Stimulated activated CD4-positive, alpha-beta T cell treated with anti-CD3 and anti-CD28 coated beads, TNF-alpha, amount 100 ng/mL, for 48 hours (primary cell): ENCODE measurements around the gene PRDM1.
"Not testable (repeated sequence)": the region's sequence is repeated elsewhere in the genome, so short reads cannot be mapped to it uniquely, and the experiment has no call there.

Source experiments
- DNase-seq, 3 donors: peaks; one replicate each; pipeline ENCODE4 v3.0.0-alpha.2; 2020; ENCODE audit warnings: low read depth in 3 of 3

The PRDM1 gene

DNA sequence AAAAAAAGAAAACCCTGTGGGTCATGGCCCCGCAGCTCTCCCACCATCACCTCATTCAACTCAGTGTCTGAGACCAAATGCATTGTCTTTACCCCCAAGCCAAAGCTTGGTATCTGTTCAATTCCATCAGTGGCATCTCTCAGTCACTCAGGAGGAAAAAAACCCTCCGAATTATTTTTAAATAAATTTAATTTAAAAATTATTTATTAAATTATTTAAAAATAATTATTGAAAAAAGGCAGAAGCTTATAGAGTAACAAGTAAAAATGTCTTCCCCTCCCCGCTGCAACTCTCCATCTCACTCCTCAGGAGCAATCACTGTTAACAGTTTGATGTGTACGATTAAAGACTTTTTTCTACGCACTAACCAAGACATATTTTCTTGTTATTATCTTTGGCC, 50.7 kb downstream of the PRDM1 start:
- DNase-seq = no peak

DNA sequence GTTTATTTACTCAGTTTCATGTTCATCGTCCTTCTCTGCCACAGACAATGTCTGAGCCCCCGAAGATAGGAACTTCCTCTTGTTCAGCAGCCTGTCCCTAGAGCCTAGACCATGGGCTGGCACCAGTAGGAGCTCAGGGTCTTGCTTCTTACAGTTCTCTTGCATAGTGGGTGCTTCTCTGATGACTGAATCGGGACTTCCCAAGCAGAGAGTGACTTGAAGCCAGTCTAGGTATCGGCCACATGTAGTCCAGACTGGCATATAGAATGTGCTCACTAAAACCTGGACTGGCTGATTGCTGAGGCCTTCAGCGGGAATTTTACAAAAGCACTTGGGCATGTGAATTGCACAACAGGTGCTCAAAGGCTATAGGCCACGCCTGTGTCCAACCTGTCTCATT, 52.0 kb downstream of the PRDM1 start:
- DNase-seq = no peak

DNA sequence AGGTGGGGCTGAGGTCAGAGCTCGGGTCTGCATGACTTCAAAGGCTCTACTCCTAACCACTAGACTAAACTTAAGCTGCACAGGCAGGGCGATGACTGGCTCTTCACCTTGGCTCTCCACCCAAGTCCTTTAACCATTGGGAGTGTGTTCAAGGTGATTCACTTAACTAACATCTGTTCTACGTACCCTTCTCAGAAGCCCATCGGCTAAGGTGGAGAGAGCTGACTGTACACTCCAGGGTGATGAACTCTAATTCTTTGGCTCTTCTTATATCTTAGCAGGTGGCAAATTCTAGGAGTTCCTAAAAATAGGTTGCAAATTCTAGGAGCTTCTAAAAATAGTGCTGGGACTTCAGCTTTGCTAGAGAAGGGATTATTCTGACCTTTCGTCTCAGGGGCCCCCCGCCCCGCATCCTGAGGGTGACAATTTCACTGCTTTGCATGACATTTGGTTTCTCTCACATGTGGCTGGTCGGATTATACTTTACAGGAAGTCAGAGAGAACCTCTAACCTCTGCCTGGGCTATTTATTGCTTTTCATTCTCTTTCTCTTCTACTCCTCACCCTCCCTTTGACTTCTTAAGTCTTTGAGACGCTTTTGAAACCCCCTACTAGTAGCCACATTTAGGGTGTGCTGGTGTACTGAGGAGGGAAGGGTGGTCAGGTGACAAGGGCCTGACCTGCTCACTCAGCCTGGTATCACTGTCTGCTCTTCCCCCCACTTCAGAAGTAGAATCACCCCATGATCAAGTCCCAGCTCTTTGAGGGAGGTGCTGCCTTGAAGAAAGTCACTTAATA, 55.5 kb downstream of the PRDM1 start:
- DNase-seq = peak in 1 of 3 donors; percentile 48

DNA sequence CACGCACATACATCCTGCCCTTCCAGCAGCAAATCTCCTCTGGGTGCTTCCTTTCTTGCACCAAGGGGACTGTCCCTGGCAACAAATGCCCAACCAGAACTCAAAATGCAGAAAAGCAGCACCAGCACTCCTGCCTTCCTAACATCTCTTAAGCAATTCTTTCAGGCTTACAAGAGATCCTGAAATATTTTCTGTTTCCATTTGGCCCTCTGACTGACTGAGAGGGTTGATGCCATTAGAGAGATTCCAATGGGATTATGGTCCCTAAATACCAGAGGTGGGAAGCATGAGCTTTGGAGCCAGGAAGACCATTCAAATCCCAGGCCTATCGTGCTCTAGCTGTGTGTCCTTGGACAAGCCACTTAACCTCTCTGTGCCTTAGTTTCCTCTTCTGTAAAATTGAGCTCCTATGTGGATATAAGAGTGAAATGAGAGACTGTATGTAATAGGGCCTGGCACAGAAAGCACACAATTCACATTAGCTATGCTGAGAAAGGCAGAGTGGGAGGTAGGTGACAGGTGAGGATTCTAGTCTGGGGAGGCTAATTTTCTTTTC, 56.8 kb downstream of the PRDM1 start:
- DNase-seq = no peak

DNA sequence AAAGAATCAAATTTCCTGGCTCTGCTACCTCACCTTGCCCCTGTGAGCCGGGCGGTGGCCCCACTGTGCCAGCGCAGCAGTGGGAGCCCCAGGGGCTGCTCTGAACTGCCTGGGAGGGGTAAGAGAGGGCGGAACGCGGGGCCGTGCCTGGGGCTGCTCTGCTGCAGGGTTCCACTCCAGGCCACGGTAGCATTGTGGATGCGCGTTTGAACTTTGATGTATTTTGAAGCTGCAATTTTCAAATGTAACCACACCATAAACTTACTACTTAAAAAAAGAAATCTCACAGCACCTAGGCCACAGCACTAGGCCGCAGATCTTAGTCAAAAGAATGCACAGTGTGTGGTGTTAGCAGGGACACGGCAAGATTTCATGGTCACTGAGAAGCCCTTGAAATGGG, 57.5 kb downstream of the PRDM1 start:
- DNase-seq = no peak

DNA sequence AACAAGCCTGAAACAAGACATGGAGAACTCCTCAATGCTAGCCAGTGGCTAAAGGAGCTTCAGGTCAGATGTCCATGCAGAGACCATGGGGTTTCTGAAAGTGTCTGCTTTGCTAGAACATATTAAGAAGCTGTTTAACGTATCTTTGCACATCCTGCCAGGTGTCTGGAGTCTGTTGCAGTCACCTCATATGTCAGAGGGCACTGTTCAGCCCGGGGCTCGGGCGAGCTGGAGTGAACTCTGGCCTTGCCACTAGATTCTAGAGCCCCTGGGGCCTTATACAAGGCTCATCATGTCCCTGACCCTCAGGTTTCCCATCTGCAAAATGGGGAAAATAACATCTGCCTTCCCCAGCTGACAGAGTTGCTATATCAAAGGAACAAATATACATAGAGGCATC, 59.0 kb downstream of the PRDM1 start:
- DNase-seq = no peak

DNA sequence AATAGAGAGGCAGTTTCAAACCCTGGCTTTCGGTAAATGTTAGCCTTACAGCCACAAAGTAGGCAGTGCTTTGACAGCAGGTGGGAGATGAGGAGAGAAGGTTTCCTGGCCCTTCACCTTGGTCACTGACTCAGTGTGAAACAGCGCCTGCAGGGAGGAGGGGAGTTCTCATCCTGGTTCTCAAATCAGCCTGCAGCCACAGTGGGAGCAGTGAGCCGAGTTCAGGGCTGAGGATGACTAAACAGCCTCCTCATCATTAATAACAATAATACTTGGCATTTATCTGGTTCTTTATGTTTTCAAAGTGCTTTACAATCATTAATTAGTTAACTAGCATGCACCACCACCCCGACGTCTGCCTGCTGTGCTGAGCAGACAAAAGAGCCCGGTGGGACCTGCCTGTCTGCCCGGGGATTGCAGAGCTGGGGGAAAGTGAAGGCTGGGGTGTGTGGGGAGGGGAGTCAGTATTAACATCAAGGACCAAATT, 59.6 kb downstream of the PRDM1 start:
- DNase-seq = no peak

DNA sequence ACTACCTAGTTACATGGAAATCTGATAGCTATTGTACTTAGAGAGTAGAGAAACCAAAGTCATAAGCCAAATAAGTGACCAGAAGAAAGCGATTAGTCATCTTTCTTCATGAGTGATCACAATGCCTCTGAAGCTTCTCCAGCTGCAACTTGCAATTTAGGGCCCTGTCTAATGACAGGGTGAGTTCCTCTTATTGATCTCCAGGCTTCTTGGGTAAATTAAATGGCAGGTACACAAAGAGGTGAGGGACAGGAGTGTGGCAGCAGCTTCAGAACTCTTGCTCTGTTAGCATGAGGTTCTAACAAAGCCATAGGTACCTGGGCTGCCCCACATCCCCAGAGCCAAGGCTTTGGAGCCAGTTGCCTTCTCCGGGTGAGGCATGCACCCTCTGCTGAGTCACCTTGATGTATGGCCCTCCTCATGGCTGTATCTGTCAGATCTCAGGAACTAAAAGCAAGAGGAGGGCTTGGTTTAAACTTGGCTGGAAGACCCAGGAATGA, 60.8 kb downstream of the PRDM1 start:
- DNase-seq = no peak

DNA sequence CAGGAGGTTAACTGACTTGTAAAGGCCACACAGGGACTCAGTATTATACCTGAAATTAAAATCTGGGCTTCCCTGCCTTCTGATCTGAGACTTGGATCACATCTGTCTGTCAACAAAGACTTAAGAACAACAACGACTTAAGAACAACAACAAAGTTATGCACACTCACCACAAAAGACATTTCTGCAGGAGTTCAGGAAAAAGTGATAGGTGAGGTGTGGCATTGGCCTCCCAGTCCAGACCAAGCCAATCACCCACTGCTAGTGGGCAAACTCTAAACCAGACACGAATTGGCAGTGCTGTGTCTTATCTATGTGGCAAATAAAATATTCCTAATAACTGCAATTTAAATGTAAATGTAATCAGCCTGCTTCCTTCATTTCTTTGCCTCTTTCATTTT, 61.3 kb downstream of the PRDM1 start:
- no peak for DNase-seq

DNA sequence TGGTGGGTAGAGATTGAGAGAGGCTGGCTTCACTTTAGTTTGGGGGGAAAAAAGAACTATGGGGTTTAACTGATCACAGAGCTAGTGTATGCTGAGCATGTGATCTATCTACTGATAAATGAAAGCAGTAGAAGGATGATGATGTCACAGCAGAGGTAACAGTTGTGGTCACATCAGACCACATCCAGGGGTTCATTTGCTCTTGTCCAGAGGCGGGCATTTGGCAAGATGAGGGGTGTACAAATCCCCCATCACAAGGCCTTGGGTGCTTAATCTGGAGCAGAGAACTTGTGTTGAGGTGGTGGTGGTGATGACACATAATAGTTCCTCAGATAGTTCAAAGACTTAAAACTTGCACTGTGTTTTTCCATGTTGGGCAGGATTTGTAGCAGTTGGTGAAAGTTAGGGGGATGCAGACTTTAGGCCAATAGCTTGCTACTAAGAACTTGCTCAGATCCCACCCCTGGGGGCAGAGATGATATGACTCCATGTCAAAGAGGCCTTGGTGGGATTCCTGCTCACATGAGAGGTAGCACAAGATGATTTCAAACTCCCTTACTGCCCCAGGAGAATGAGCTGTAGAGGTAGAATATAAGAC, 63.4 kb downstream of the PRDM1 start:
- DNase-seq = no peak

DNA sequence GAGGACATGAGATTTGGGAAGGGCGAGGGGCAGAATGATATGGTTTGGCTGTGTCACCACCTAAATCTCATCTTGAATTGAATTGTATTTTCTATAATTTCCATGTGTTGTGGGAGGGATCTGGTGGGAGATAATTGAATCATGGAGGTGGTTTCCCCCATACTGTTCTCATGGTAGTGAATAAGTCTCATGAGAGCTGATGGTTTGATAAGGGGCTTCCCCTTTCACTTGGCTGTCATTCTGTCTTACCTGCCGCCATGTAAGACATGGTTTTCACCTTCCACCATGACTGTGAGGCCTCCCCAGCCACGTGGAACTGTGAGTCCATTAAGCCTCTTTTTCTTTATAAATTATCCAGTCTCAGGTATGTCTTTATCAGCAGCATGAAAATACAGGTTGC, 66.3 kb downstream of the PRDM1 start:
- not testable (repeated sequence) for DNase-seq

DNA sequence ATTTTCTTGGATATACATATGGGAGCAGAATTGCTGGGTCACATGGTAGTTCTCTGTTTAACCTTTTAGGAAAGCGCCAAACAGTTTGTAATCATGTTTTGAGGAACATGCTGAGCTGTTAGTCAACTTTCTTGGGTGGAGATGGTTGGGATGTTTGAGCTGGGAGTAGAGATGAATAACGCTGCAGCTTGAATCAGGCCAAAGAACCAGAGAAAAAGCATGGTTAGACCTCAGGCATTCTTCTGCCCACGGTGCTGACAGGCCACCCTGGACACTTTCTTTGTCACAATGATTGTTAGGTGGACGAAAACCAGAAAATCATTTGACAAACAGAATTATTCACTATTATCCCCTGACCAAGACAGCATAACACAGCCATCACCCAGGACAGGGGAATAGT, 66.8 kb downstream of the PRDM1 start:
- no peak for DNase-seq

DNA sequence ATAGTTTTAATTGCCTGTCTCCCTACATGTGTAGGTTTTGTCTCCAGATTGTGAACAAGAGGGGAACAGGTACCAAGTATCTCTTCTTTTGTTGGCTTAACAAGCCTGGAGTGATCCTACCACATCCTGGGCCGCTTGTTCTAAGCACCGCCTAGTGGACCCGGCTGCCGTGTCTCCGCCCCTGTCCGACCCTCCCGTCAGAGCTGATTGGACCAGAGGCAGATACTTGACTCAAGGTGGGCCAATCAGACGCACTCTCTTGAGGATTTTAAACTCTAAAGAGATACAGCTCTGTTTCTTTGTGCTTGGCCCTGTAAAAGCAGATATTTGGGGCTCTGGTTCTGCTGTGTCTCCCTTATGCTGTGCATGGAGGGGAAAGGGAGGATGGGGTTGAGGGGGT, 68.2 kb downstream of the PRDM1 start:
- no peak for DNase-seq

DNA sequence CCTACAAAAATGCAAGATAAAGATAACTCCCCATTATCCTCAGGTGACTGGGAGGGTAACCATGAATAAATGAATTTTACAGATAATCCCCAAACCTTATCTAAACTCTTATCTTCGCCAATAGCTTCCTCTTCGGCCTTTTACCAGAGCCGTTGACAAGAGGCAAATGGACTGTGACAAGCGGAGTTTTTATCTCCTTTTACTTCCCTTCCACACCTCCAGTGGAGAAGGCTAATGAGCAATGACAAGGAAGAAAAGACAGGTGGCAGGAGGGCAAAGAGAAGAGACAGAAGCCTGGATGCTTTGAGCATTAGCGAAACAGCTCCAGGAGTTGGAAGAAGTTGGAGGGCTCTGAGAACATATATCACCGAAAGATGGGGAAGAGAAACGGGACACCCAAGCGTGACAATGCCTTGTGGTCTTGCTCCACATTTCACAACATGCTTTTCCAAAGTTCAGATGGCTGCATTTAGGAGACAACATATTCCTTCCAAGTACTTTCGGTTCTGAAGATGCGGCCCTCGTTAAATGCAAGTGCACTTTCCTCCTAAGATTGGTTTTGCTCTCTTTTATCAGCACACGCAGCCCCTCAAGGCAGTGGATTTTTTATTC, 69.2 kb downstream of the PRDM1 start:
- DNase-seq = no peak

DNA sequence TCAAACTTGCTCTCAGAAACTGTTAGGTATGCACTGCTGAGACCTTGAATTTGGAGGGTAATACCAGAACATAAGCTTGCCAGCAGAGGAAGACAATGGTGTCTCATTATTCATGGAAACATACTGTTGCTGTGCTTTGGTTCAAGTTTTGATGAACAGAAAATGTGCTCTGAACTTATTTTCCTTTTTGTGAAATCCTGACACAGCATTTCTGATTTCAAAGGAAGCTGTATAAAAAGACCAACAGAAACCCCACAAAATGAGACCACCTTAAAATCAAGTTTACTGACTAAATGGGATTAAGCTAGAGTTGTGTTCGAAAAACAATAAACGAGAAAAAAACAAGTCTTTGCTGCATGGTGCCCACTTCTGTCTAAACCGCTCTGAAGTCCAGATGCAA, 70.3 kb downstream of the PRDM1 start:
- no peak for DNase-seq

DNA sequence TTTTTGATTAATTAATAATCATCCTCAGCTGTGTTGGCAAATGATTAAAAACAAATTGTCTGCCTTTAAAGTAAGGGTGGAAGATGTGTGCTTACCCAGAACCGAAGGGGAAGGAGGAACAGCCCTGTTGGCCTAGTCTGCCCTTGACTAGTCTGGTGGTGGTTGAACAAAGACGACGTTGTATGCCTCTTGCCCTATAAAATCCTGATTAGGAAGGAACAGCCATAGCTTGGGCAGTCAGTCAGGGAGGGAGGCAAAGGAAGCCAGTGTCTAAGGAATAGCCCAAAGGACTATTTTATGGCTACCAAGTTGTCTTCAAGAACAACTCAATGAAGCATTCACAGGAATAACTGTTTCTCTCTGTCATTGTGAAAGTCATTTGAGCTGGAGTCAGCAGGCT, 70.7 kb downstream of the PRDM1 start:
- DNase-seq = no peak

DNA sequence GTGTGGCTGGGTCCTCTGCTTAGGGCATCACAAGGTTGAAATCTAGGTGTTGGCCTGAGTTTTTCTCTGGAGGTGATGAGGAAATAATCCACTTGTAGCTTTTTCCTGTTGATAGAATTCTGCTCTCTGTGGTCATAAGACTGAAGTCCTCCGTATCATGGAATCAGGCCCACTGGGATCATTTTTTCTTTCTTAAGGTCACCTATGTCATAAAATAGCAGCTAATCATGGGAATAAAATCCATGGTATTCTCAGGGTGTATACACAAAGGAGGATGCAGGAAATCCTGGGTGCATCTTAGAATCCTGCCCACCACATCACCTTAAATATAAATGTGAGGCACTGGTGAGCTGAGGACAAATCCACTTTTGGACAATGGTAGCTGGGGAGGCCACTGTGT, 72.7 kb downstream of the PRDM1 start:
- no peak for DNase-seq
